Skin epidermis (tissue), 12 donors: ENCODE results near the gene OR1E2.
"Not testable (repeated sequence)": the region's sequence is repeated elsewhere in the genome, so short reads cannot be mapped to it uniquely, and the experiment has no call there.

Experiments
- H3K27ac ChIP-seq, 21 experiments: fragments of 200-600 bp; sonication (generic) in 11 of 21; one replicate each; pipeline ENCODE4 v1.5.0; 2020; ENCODE audit warnings: mild to moderate bottlenecking in 3 of 21, inconsistent platforms in 2 of 21, moderate library complexity in 2 of 21
- H3K4me3 ChIP-seq, 7 experiments: fragments of 200-600 bp; sonication (generic) in 2 of 7; one replicate each; pipeline ENCODE4 v1.5.0; 2020; ENCODE audit warnings: inconsistent platforms in 2 of 7, mild to moderate bottlenecking in 2 of 7, moderate library complexity in 1 of 7

The OR1E2 gene, protein sequence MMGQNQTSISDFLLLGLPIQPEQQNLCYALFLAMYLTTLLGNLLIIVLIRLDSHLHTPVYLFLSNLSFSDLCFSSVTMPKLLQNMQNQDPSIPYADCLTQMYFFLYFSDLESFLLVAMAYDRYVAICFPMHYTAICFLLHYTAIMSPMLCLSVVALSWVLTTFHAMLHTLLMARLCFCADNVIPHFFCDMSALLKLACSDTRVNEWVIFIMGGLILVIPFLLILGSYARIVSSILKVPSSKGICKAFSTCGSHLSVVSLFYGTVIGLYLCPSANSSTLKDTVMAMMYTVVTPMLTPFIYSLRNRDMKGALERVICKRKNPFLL

DNA sequence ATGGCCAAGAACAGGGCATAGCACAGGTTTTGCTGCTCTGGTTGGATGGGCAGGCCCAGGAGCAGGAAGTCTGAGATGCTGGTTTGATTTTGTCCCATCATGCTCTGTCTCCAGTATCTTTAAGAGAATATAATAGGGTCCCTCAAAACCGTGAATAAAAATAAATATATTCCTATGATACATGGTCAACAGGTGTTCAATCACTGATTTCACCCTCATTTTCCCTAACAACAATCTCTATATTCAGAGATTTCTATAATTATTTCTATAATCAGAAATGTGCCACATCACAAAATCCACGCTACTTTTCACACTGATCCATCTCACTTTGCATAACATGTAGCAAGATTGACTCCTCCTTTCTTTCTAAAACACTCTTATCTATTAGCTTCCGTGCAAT, at the start of gene OR1E2:
TSS of gene OR1E2 (minus strand) at position 101 of the 400 bp plus-strand sequence. CDS start at position 101, 0 bp downstream.
- no peak within 1 kb of the TSS for H3K4me3 ChIP-seq
- no peak within 1 kb of the TSS for H3K27ac ChIP-seq

DNA sequence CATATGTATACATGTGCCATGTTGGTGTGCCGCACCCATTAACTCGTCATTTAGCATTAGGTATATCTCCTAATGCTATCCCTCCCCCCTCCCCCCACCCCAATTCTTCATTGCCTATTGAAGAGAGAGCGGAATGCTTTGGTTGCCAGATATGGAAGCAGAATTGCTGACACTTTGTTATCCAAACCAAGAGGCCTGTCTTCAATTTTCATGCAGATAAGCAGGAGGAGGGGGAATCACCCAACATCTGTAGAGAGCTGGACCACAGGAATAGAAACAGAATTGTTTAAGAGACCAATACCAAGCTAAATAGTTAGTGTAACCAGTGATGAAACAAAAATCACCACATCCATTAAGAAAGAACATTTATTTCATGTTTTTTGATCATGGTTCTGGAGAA, 49.2 kb upstream of the OR1E2 start:
- no peak overlapping the region for H3K27ac ChIP-seq
- no peak overlapping the region for H3K4me3 ChIP-seq

DNA sequence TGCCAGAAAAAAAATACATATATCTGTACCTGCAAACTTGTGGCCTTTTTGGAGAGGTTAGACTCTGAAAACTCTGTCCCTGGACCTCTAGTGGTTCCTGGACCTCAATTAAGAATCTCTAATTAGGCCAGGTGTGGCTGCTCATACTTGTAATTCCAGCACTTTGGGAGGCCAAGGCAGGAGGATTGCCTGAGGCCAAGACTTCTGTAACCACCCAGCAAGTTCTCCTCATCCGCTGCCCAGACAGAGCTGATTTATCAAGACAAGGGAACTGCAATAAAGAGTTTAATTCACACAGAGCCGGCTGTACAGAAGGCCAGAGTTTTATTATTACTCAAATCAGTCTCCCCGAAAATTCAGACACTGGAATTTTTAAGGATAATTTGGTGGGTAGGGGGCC, 46.3 kb upstream of the OR1E2 start:
- Histone ChIP-seq H3K4me3 (no peak overlapping the region), H3K27ac (no peak overlapping the region)

DNA sequence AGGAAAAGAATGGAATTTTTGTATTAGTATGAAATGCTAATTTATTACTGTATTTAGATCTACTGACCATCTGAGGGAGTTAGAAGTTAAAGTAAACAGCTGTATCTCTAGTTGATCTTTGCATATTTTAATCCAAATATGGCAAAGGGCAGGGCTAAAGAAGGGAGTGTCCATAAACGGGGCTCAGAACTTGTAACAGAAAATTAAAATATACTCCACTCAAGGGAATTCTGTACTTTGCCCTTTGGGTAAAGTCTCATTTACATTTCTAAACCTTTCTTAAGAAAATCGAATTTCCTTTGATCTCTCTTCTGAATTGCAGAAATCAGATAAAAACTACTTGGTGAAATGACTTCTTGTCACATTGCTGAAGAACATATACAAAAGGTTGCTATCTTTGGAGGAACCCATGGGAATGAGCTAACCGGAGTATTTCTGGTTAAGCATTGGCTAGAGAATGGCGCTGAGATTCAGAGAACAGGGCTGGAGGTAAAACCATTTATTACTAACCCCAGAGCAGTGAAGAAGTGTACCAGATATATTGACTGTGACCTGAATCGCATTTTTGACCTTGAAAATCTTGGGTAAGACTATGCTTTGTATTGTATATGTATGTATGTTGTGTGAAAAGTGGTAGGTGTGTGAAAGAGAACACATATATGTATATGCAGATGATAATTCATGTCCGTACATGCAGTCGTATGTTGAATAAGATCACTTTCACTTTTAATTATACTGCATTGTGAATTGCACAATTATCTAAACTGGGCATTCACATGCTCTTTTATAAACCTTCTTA, 42.4 kb upstream of the OR1E2 start, which contains the start of gene ASPA:
TSS of gene ASPA (plus strand) at position 186 of the 799 bp plus-strand sequence. CDS start at position 349, 163 bp downstream.
- peak within 1 kb of the TSS in 12 of 21 experiments; percentile 21 to 66 (median 48) for H3K27ac ChIP-seq

DNA sequence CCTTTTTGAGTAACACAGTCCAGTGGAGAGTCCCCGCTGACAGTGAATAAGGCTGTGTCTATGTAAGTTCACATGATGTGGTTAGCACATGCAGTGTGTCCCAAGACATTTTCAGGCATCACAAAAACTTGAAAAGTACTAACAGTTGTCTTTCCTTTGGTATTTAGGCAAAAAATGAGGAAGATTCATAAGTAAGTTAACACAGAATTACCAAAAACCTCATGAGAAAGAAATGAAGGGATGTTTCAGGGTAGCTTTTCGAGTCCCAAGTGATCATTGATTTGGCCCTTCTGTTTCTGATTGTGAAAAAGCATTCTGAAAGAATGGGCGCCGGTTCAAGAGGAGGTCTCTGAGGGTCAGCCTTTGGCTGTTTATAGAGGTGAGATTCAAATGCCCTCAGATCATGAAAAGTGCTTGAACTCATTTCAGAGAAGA, 41.6 kb upstream of the OR1E2 start:
- H3K4me3 ChIP-seq: no peak overlapping the region
- H3K27ac ChIP-seq: peak overlapping the region in 8 of 21 experiments; percentile 5 to 66 (median 36)

More for the DNA sequence above, 42.4 kb upstream of the OR1E2 start, which contains the start of gene ASPA:
- H3K4me3 ChIP-seq: peak within 1 kb of the TSS in 4 of 7 experiments; percentile 6 to 39 (median 14)

DNA sequence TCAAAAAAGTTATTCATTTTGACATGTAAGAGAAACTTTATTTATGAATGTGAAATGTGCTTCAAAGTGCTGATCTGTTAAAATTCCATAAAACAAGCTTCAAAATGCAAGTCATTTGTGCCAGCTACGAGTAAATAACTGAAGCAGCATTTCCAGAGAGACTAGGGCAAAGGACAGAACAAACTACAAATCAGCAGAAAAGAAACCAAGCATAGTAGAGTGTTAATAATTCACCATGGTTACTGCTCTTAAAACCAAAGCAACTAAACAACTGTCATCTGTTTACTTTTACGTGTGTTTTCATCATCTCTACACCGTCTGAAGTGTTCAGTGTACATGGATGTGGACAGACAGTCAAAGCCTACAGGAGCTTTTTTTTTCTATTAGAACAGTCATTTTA, 40.6 kb upstream of the OR1E2 start:
- H3K4me3 ChIP-seq: no peak overlapping the region
- peak overlapping the region in 1 of 21 experiments; percentile 66 for H3K27ac ChIP-seq

DNA sequence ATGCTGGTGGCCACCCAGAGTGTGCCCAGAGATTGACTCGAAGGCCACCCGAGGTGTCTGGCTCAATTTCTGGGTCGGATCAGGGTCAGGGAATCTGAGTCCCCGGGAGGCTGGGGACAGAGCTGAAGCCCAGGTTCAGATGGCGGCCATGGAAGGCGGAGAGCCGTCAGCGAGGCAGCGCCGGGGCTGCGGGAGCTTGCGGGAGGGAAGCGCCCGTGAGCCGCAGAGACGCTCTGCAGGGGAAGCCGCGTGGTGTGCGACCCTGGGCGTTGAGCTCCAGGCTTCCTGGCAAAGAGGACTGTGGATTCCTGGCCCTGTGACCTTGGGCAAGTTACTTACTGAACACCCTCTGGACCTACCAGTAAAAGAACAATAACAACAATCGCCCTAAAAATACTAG, 38.5 kb upstream of the OR1E2 start:
- no peak overlapping the region for H3K4me3 ChIP-seq
- no peak overlapping the region for H3K27ac ChIP-seq

DNA sequence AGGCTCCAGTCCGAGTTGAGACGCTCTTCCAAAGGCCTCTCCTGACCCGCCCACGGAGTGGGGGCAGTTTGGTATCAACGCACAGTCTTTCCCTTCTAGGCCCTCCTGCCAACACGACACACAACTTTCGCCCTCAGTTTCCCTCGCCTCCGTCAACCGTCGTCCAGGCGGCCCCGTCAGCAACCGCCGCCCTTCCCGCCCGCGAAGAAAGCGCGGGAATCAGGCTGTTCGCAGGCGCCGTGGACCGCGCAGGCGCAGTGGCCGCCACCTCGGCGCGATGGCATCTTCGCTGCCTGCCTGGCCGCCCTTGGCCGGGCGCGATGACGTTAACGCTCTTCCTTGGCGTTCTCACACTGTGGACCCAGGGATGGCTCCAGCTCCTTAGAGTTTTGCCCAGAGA, 38.0 kb upstream of the OR1E2 start, which contains the start of gene SPATA22:
TSS of gene SPATA22 (minus strand) at position 221 of the 400 bp plus-strand sequence. CDS start 2,494 bp downstream, outside the sequence.
- Histone ChIP-seq H3K4me3 (no peak within 1 kb of the TSS), H3K27ac (no peak within 1 kb of the TSS)

DNA sequence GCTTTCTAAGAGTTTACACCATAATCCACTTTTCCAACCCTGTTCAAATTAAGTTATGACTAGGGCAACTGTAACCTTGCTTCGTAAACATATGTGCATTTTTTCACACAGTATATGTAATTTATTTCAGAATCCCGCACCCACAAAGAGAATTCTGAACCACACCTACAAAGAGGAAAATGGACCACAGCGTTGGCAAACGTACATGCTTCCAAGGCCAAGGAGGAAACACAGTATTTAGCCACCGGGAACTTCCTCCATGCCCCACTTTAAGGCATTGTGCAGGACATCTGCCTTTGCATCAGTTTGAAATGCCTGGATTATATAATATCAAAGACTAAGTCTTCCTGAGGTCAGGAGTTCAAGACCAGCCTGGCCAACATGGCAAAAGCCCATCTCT, 35.9 kb upstream of the OR1E2 start:
- Histone ChIP-seq H3K4me3 (no peak overlapping the region), H3K27ac (no peak overlapping the region)

DNA sequence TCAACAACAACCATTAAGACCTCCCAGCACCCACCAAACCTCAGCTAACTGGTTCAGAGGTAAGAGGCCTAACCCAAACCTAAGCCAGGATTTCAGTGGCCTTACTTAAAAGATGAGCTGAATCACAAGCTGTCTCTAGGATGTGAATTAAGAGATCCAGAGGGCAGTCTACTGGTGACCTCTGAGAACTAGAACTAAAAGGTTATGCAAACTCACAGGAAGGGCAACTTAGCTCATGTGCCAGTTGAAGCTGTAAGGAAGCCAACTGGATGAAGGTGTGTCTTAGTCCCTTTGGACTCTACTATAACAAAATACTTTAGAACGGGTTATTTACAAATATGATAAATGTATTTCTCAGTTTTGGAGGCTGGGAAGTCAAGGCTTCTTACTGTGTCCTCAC, 32.7 kb upstream of the OR1E2 start:
- H3K27ac ChIP-seq, H3K4me3 ChIP-seq: not testable (repeated sequence)

DNA sequence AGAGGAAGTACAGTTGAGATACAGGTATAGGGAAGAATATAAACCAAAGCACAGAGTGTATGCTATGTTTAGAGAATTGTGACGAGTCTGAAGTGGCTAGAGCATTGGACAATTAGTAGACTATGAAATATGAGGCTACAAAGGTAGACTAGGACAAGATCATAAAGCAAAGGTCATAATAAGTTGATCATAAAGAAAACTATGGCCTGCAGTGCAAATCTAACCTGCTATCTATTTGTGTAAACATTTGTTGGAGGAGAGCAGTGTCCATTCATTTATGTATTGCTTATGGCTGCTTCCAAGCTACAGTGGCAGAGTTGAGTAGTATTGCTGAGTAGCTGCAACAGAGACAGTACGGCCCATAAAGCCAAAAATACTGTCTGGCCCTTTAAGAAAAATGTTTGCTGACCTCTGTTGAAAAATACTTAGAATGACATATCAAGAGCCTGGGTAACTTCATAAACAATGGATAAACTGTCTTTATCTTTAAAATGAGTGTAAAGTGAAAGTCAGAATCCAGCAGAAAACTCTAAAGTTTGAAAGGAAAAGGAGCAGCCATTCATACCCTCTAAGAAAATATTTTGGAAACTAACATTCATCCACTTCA, 14.5 kb upstream of the OR1E2 start:
- no peak overlapping the region for H3K27ac ChIP-seq

DNA sequence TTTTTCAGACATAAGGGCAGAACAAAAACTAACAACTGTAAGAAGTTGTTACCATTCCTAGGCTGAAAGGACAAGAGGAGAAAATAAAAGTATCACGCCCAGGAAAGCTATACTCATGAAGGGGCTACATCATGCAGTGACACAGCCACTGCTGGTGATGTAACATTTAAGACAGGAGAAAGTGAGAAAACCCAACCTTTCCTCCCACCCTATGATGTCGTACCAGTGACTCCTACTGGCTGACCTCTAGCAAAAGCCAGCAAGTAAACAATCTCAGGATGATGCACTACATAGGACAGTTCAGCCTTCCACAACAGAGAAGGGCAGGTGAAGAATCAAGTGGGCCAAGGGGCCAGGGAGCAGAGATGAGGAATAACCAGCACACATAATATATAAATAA, 14.0 kb upstream of the OR1E2 start:
- no peak overlapping the region for H3K27ac ChIP-seq
- no peak overlapping the region for H3K4me3 ChIP-seq

More for the DNA sequence above, 14.5 kb upstream of the OR1E2 start:
- H3K4me3 ChIP-seq: no peak overlapping the region

DNA sequence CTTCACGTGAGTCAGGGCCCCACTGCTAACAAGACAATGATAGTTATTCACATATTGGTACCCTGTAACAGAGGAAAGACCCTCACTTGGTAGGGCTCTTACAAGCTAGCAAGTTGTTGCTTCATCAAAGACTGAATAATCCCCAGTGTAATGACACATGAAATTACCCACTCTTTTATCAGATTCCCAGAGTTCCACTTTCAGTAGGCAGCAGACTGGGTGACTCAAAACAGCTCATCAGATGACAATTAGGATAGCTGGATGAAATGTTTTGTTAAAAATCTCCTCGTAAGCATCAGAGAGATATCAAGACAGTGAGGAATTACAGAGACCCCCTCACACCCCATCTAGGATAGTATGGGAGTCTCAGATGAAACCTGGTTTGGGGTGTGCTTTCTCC, 6.8 kb upstream of the OR1E2 start:
- Histone ChIP-seq H3K27ac (no peak overlapping the region), H3K4me3 (no peak overlapping the region)

DNA sequence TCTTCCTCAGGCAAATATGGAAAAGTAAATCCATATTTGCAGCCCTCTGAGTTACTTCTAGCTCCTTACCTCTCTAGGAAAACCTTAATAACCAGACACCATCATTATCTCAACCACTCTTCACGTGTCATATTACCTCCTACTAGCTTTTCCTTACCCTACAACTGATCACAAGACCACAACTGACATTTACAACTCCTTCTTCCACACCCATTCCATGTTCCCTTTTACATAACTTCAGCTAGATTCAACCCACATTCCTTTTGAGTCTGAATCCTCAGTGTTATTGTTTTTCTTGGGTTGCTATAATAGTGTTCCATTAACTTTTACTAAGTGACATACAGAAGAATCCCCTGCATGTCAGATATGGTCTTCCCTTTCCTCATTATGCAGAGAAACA, 4.7 kb upstream of the OR1E2 start:
- no peak overlapping the region for H3K4me3 ChIP-seq
- H3K27ac ChIP-seq: no peak overlapping the region

DNA sequence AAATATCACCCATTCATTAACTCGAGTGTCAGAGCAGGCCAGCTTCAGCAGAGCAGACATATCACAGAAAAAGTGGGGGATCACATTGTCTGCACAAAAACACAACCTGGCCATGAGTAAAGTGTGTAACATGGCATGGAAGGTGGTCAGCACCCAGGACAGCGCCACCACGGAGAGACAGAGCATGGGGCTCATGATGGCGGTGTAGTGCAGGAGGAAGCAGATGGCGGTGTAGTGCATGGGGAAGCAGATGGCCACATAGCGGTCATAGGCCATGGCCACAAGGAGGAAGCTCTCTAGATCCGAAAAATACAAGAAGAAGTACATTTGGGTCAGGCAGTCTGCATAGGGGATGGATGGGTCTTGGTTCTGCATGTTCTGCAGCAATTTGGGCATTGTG, 426 bp downstream of the OR1E2 start:
- not testable (repeated sequence) for H3K4me3 ChIP-seq, H3K27ac ChIP-seq

DNA sequence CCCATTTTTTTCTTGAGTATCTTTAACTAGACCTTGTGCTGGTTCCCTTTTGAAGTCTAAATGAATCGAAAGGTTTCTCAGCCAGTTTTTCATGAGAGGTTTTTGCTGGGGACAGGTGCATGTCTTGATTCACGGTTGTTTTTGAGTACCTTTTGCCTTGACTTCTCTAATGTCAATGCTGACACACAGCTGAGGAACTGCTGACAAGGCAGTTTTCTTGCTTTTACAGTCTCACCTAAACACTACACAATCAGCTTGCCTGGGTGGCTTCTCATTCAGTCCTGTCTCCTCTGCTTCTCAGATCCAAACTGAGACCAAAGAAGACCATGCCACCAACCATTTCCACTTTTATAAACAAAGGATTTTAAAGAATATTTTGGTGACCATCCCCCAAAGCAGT, 15.4 kb downstream of the OR1E2 start:
- no peak overlapping the region for H3K4me3 ChIP-seq

DNA sequence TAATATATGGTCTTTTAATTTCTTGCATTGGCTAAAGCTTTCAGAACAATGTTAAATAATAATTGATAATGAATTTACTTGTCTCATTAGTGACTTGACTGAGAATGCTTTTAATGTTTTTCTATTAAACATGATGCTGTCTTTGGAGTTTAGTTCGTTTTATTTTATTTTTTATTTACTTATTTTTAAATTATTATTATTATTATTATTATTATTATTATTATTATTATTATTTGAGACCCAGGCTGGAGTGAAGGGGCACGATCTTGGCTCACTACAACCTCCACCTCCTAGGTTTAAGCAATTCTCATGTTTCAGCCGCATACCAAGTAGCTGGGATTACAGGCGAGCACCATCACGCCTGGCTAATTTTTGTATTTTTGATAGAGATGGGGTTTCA, 18.0 kb downstream of the OR1E2 start:
- H3K4me3 ChIP-seq: no peak overlapping the region
- H3K27ac ChIP-seq: no peak overlapping the region

More for the DNA sequence above, 15.4 kb downstream of the OR1E2 start:
- no peak overlapping the region for H3K27ac ChIP-seq

DNA sequence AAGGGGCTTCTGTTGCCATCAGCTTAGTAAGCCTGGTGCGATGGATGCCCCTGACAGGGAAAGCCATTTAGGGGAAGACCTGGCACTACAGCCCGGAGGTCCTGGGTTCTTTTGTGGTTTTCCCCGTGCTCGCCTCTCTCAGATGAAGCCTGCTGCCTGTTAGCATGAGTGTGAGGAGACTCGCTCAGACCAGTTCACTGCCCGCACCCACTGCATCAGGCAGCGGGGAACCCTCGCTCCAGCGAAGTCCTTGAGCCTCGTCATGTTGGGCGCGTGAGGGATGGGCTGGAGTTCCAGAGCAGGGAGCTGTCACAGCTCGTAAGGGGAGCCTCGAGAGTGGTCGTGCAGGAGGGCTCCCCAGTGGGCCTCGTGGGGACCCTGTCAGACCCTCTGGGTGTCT, 21.4 kb downstream of the OR1E2 start:
- H3K4me3 ChIP-seq: not testable (repeated sequence)

DNA sequence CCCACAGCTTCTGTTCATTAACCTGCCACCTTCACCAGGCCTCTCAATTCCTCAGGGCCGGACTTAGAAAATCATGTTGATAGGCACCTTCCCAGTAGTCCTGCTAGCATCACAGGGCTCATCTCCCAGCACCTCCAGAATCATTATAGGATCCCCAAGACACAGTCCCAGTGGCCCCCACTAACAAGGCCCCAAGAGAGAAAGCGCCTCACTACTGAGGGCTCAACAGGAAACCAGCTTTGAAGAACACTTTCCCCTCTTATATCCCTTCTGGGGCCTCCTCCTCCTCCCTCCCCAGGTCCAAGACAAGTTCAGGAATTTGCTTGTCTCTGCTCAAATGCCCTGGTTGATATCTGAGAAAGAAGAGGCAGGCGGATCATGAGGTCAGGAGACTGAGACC, 22.6 kb downstream of the OR1E2 start, which contains the start of gene OR3A3:
TSS of gene OR3A3 (plus strand) at position 301 of the 400 bp plus-strand sequence.
- H3K27ac ChIP-seq: no peak within 1 kb of the TSS
- H3K4me3 ChIP-seq: no peak within 1 kb of the TSS

More for the DNA sequence above, 21.4 kb downstream of the OR1E2 start:
- H3K27ac ChIP-seq: not testable (repeated sequence)

DNA sequence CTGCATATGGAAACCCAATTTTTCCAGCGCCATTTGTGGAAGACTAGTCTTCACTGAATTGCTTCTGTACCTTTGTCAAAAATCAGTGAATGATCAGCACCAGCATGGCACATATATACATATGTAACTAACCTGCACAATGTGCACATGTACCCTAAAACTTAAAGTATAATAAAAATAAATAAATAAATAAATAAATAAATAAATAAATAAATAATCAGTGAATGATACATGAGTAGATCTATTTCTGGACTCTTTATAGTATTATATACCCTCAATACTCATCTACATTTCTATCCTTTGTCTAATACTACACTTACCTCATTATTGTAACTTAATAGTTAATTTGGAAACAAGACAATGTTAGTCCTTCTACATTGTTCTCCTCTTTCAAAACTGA, 29.8 kb downstream of the OR1E2 start:
- H3K4me3 ChIP-seq, H3K27ac ChIP-seq: not testable (repeated sequence)
